GM18520 (cell line): ENCODE measurements around the gene KLHL30.

ENCODE experiments used
- ATAC-seq: cut with Tn5 transposase; IDR thresholded peaks from one replicate; pipeline ENCODE4 v1.9.1; 2021; ENCODE audit not compliant: unreplicated experiment

The KLHL30 gene, protein sequence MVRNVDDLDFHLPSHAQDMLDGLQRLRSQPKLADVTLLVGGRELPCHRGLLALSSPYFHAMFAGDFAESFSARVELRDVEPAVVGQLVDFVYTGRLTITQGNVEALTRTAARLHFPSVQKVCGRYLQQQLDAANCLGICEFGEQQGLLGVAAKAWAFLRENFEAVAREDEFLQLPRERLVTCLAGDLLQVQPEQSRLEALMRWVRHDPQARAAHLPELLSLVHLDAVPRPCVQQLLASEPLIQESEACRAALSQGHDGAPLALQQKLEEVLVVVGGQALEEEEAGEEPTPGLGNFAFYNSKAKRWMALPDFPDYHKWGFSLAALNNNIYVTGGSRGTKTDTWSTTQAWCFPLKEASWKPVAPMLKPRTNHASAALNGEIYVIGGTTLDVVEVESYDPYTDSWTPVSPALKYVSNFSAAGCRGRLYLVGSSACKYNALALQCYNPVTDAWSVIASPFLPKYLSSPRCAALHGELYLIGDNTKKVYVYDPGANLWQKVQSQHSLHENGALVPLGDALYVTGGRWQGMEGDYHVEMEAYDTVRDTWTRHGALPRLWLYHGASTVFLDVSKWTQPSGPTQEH

DNA sequence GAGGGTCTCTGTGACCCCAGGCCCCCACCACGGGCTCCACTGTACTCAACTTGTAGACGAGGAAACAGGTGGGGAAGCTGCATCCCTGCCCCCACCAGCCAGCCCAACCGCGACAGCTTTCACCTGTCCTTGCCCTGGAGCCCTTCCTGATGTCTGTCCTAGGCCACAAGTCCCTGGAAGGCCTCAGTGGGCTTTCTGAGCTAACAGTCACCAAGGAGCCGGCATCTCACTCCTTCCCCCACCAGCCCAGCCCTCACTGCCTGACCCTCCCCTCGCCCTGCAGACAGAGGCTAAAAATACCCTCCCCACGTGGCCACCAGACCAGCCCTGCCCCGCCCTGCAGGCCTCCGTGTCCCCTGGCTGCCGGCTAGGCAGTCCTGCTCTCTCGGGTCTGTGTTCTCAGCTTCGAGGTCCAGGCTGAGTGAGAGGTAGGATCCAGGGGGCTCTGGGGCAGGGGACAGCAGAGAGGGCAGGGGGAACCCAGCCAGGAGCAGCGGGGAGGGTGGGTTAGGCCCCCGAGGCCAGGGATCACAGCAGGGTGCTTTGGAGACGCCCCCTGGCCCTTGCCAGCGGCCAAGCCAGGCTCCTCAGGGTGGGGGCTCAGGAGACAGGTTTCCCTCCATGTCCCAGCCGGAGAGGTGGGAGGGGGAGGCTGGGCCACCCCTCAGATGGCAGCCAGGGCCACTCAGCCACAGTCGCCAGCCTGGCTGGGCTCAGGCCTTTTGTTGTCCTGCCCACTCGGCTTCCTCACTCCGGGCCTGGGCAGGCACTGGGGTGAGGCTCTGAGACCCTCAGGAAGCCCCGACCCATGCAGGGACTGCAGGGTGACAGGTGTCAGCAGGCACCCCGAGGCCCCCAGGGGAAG lies at the start of gene KLHL30:
Gene KLHL30 (plus strand): TSS at position 338 of the 865 bp plus-strand sequence. CDS start 2,087 bp downstream, outside the sequence.
- ATAC-seq = no peak

DNA sequence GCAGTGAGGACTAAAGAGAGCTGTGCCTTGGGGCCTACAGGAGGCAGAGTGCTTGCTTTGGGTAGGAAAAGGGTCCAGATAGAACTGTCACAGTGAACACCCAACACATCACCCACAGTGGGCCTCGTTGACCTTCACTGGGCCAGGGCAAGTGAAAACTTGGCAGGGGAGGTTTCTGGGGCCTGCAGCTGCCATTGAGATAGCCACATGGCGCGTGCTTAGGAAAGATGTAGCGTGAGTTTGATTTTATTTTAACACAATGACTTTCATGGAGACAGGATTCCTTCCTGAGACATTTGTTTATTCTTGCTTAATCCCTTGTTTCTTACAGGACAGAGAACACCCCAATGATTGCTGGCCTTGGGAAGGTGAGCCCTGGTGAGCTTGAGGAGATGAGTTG lies 47.6 kb upstream of the KLHL30 start:
- ATAC-seq = no peak

DNA sequence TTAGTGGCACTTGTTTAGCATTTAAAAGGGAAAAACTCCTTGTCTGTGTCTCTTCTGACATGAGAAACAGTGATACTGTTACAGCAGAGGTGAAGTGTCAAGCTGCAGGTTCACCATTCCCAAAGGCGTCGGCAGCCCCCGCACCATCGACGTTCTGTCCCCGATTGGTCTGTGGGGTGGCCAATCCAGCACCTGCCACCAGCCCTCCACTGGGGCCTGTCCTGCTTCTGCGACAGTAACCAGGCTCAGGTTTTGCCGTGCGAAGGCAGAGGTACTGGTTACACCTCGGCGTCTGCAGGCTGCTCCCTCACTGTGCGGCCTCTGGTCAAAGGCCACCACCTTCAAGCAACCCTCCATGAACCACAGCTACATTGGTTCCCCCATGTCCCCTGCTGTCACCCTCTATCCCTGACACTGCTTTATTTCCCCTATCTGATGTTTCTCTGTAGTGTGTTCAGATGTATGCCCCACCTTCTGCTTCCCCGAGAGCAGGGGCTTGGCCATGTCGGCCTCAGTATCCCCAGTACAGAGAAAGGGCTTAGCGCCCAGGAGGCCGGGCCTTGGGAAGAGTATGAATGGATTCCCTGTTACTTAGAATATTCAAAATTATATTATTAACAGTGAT lies 46.9 kb upstream of the KLHL30 start:
- no peak for ATAC-seq

DNA sequence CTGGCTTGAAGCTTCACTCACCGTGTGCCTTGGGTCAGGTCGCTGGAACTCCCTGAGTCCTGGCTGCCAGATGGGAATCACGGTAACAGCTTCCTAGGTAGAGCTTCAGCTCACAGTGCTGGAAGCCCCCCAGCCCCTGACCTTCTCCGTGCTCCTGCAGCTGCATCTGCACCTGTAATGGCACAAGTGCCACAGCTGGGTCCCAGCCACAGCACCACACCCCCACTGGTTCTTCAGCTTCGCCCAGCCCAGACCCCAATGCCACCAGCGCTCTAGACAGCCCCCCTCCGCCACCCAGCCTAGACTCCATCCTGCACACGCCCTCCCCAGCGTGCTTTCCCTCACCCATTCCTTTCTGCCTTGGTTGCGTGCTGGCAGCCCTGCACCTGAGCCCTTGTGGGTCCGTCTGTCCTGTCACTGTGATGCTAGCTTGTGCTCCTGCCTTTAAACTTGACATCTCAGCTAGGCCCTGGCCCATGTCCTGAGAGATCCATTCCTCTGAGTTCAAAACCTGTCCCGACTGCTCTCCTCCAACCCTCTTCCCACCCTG lies 45.9 kb upstream of the KLHL30 start:
- ATAC-seq = no peak

DNA sequence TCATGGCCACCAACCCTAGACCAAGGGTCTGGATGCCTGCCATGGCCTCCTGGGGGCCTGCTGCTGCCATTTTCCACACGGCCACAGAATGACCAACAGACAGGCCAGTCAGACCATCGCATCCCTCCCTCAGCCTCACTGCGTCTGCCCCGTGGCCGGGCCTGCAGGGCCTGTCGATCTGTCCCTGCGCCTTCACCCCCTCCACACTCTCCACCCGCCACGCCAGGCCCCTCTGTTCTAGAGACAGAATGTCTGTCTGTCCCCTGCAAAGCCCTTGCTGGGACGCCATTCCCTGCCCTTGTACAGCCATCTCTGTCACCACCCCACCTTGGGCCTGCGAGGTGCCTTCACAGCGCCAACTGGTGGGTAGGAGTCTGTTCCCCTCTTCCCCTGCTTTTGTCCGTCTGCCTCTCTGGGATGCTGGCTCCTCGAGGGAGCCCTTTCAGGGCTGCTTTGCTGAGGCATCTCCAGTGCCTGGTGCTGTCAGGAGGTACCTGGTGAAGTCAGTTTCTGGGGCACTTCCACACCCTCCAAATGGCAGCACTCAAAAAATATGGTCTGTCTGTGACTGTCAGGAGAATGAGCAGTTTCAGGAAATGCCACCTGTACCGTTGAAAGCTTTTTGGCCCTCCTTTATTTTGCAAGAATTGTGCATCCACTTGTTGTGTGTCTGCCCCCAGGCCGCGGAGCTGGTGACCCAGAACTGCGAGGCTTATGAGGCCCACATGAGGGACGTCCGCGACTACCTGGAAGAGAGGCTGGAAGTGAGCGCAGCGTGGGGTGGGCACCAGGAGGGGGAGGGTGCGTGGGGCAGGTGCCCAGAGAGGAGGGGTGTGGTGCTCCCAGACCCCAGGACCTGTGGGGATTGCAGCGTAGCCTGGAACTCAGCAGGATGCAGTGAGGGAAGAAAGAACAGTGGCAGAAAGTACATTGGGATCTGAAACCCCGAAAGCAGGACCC lies 45.0 kb upstream of the KLHL30 start:
- ATAC-seq = no peak

DNA sequence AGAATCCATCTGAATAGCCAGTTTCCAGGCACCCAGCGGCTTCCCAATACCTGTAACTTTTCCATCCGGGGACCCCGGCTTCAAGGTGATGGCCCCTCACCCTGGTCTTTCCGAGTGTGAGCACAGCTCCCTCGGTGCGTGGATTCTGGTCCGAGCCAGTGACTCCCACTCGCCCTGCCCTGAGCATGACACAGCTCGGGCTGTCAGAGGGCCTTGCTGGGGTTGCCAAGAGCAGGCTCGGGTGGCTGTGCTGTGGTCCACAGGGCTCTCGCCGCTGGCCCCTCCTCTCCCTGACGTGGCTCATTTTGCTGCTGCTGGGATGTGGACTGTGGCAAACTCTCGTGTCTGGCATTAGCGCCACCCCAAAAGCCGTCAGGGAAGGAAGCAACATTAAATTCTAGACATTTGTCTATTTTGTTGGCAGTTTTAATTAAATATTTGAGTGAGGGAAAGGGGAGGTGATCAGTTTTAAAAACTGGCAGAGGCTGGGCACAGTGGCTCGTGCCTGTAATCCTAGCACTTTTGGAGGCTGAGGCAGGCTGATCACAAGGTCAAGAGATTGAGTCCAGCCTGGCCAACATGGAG lies 43.9 kb upstream of the KLHL30 start:
- no peak for ATAC-seq

DNA sequence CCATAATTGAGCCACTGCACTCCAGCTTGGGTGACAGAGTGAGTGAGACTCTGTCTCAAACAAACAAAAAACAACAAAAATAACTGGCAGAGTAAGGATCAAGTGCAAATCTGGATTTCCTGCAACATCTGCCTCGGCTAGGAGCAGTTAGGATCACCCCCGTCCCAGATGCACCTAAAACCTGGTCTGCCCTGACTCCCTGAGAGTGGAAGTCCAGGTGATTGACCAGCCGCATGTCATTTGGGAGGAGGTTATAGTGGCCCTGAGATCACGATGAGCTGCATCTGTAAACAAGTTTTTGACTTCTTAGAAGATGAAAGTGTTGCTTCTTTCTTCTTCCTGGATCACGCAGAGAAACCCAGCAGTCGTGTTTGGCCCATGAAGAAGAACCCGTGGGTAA lies 43.3 kb upstream of the KLHL30 start:
- ATAC-seq = no peak

DNA sequence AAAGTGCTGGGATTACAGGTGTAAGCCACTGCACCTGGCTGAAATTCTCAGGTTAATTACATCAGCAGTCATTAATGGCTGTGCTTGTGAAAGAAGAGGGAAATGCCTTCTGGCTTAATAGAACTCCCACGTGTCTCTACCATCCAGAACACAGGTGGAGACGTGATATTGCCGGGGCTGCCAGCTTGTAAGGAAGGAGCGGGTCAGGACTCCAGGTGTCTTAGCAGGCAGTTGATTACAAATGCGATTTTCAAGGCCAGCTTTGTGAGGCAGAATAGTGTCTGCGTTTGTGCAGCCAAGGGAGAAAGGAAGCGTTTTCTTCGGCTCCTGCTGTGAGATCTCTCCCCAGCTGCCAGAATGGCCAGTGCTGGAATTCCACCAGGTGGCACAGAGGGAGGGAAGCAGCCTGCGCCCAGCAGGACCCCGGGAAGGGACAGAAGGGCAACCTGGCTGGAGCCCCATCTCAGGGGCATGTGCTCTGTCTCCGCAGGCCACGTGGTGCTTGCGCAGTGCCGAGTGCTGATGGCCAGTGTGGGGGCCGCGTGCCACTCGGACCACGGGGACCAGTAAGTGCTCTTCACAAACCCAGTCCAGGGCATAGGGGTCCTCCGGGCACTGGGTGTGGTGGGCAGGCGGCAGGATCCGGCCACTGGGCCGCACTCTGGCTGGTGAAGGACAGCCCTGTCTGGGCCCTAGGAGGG lies 42.0 kb upstream of the KLHL30 start:
- no peak for ATAC-seq

DNA sequence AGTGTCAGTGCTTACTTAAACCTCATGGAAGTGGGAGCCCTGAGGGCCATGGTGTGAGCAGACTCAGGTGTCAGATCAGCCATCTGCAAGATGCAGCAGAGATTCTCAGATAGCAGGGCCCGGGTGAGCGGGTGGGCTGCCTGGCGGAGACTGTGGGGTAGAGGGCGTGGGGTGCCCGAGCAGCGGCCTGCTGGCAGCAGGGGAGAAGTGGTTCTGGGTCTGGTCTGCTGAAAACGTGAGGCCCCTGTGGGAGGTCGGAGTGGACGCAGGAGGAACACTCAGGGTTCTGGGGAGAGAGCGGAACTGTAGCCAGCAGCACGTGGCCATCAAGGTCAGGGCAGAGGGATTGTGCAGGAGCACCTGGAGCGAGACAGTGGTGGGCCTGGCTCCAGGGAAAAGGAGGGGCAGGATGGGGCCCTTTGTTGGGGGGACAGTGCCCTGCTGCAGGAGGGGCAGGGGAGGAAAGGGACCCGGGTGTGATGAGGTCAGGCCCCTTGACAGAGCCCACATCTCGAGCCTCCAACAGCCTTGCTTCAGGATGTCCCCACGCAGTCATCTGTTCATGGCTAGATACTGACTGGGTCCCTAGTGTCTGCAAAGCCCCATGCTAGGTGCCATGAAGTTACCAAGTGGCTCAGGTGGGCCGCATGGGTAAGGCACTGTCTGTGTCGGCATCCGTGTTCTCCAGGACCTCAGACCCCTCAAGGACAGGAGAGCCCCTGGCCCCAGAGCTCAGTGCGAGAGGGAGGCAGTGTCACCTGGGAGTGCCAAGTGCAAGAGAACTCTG lies 41.1 kb upstream of the KLHL30 start:
- no peak for ATAC-seq

DNA sequence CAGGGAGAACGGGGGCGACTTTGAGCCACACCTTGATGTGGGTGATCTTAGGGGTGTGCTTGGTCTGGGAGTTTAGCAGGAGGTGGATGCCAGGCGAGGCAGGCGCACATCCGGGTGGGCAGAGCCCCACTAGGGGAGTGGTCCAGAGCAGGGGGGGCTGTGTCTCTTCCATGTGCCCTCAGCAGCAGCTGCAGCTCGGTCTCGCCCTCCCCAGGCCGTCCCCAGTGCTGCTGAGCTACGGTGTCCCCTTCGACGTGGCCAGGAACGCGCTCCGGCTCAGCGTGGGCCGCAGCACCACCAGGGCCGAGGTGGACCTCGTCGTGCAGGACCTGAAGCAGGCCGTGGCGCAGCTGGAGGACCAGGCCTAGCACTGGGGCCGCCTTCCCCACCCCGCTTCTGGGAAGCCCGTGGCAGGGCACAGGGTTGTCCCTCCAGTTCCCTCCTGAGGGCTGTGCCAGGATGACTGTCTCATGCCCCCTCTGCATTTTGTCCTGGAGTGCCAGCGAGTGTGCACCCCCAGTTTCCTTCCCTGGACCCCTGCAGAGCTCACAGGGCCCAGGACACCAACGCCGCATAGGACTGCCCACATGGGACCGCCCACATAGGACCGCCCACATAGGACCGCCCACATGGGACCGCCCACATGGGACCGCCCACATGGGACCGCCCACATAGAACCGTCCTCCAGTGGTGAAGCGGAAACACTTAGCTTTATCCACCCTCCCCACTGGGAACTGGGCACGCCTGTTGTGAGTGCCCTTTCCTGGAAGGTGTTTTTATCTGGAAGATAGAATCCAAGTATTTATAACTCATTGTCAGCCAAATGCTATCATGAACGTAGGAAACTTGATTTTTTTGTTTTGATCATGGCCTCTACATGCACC lies 40.2 kb upstream of the KLHL30 start:
- no peak for ATAC-seq

DNA sequence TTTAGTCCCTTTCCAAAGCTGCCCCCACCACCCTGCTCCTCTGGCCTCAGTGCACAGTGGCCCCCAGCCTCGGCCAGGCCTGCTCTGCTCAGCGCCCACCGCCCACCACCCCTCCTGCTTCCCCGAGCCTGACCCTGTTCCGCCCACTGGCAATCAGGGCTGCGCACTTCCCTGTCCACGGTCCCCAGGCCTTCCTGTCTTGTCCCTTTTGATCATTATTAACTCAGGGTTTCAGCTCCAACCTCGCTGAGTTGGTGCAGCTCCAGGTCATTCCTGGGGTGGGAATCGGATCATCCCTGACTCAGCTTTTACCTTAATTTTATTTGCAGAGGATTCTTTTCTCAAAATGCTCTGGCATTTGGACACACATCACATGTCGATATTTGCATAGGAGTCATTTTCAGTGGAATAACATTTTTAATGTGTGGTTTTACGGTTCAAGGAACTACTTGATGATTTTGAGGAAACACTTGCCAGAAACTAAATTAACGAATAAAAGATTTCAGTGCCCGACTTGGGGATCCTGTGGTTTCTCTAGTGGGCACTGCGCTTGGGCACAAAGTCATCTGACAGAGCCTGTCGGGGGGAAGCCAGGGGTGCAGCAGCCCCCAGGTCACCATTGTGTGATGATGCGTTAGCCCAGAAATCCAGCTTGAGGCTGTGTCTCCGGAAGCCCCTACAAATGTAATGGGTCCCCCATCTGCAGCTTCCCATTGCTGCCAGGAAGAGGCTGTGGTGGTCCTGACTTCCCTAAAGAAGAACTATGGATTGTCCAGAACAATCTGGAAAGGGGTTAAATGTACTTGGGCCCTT lies 39.4 kb upstream of the KLHL30 start:
- ATAC-seq = no peak

DNA sequence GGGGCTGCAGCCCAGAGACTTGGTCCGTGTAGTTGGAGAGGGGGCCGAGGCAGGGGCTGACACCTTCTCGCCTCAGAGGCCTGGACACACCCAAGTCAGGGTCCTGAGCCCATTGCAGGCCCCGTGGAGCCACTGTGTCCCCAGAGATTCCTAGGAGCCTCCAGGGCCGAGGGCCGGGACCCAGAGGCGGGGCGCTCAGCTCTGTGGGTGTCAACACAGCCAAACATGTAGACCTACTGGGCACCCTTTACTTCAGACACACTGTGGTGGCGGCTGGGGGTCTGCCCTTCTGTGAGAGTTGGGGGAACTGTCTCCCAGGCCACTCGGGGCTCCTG lies 38.8 kb upstream of the KLHL30 start:
- ATAC-seq = no peak

DNA sequence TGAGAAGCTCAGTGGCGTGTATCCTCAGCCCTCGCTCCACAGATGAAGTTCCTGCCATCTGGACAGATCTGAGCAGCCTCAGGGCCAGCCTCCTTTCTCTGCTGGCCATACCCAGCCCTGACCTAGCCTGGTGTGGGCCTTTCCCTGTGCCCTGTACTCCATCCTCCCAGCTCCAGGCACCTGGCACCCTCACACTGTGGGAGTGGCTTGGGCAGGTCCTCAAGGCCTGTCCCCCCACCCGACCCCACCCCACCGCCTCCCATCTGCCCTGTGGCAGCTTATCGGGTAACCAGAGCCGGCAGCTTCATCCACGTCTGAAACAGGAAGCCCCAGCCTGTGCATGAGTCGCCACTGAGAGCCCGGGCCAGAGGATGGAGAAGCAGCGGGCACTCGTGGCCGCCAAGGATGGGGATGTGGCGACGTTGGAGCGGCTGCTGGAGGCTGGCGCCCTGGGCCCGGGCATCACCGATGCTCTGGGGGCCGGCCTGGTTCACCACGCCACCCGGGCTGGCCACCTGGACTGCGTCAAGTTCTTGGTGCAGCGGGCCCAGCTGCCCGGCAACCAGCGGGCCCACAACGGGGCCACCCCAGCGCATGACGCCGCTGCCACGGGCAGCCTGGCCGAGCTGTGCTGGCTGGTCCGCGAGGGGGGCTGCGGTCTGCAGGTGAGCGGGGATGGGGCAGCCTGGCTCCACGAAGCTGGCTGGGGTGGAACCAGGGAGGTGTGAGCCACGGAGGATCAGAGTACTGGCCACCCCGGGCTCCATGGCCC lies 38.2 kb upstream of the KLHL30 start, which contains the start of gene ESPNL:
Gene ESPNL (plus strand): TSS at position 292 of the 772 bp plus-strand sequence. CDS start 80 bp downstream, at position 372.
- ATAC-seq = no peak

DNA sequence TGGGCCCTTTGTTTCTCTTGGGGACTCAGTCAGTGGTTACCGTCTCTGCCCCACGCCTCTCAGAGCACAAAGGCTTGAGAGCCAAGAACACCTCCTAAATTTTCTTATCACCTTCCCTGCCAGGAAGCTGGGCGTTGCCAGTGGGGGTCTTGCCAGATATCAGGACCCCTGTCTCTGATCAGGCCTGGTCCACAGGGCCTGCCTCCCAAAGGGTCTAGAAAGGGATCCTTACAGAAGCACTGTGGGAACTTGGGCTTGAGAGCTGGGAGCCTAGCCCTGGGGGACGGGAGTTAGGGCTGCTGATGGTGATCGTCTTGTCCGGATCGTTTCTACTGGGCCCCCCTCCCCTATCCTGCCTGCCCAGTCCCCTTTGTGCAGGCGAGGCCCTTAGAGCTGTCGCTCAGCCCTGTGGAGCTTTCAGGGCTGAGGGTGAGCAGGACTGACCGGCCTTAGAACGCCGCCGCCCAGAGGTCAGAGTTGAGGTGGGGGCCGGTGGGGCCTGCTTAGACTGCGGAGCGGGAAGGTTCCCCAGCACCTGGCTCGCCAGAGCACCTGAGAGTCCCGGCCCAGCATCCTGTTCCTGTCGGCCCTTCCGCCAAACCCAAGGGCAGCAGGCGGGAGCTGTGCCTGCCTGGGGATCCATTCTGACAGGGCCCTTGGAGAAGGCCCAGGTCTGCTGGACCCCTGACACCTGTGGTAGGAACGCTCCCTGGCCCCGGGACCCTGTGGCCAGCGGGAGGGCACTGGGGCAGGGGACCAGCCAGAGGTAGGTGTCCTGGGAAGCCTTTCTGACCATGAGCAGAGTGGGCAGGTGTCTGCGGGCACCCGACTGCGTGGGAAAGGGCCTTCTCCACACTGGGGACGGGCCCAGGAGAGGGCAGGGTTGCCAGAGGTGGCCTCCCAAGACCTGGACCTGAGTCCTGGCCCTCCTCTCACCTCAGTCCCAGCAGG lies 37.4 kb upstream of the KLHL30 start:
- no peak for ATAC-seq
